ENCODE data around the gene DENND1C. TPM values are rescaled to one million over a fixed set of nuclear protein-coding genes. Genes with fewer than 3 reads are reported as not detected.
A peak's percentile ranks its signal among the peaks of the same experiment; 100 is the strongest.

Gene DENND1C
- total and polyA plus RNA-seq, 9 of the 15 experiments (the other 6 are each of a cell fraction or from before 2014, with no cell fraction given): 0.03 to 1.2 (median 0.32) TPM; not detected in 1

- TF ChIP-seq HMG20B (CRISPR knock-in tag; IDR thresholded peaks at IDR 0.05) (0 out of 2 replicates have a peak, but pooled peaks have one; percentile 58), NEUROD1 (IDR thresholded peaks at IDR 0.05; ENCODE audit: borderline replicate concordance, low read depth, low read length, partially characterized antibody) (peak; percentile 51), BRD9 (IDR thresholded peaks at IDR 0.05; ENCODE audit: low read depth, partially characterized antibody) (peak; percentile 36), MLX (CRISPR knock-in tag; conservative IDR thresholded peaks at IDR 0.05) (no peak), ZNF239 (CRISPR knock-in tag; IDR thresholded peaks at IDR 0.05) (no peak), TAF9B (IDR thresholded peaks at IDR 0.05; ENCODE audit: partially characterized antibody) (no peak), HDGF (IDR thresholded peaks at IDR 0.05) (no peak), SAP30 (IDR thresholded peaks at IDR 0.05; ENCODE audit: borderline replicate concordance, insufficient read depth, low read depth, low read length, poor library complexity, severe bottlenecking) (no peak), TRIM24 (IDR thresholded peaks at IDR 0.05) (peak in 1 of 2 experiments; percentile 29; a peak in 1 of 4 replicates), ZNF354B (CRISPR knock-in tag; IDR thresholded peaks at IDR 0.05) (no peak), ZNF696 (CRISPR knock-in tag; conservative IDR thresholded peaks at IDR 0.05) (no peak), STAT5B (CRISPR knock-in tag; IDR thresholded peaks at IDR 0.05) (no peak), TBL1XR1 (IDR thresholded peaks at IDR 0.05; ENCODE audit: low read length in 2 of 2) (0 out of 4 replicates have a peak, but pooled peaks have one; percentile 22 to 29), E2F4 (CRISPR knock-in tag; IDR thresholded peaks at IDR 0.05; ENCODE audit: low read depth) (no peak), DPF2 (IDR thresholded peaks at IDR 0.05) (no peak), ETV5 (CRISPR knock-in tag; IDR thresholded peaks at IDR 0.05; ENCODE audit: low read depth) (peak; percentile 86), SP1 (CRISPR knock-in tag; IDR thresholded peaks at IDR 0.05) (peak; percentile 35; the same call in 1 of the 2 replicates), BMI1 (IDR thresholded peaks at IDR 0.05; ENCODE audit: low read length) (0 out of 2 replicates have a peak, but pooled peaks have one; percentile 18), HMG20A (CRISPR knock-in tag; conservative IDR thresholded peaks at IDR 0.05) (no peak), KDM4B (IDR thresholded peaks at IDR 0.05; ENCODE audit: borderline replicate concordance in 2 of 2, low read depth in 1 of 2) (no peak), HNRNPUL1 (IDR thresholded peaks at IDR 0.05; ENCODE audit: low read length) (no peak), ZNF449 (CRISPR knock-in tag; IDR thresholded peaks at IDR 0.05) (no peak), MTA3 (IDR thresholded peaks at IDR 0.05; ENCODE audit: borderline replicate concordance) (peak; percentile 20; the same call in 1 of the 2 replicates), ZBTB34 (CRISPR knock-in tag; IDR thresholded peaks at IDR 0.05) (no peak)
Measured at GRCh38 chr19:6516659-6517291, 35.2 kb upstream of the DENND1C start (continued).

All from K562 (cell line).